ENCODE measurements around the gene RUVBL2.
A peak's percentile ranks its signal among the peaks of the same experiment; 100 is the strongest.

The RUVBL2 gene

DNA sequence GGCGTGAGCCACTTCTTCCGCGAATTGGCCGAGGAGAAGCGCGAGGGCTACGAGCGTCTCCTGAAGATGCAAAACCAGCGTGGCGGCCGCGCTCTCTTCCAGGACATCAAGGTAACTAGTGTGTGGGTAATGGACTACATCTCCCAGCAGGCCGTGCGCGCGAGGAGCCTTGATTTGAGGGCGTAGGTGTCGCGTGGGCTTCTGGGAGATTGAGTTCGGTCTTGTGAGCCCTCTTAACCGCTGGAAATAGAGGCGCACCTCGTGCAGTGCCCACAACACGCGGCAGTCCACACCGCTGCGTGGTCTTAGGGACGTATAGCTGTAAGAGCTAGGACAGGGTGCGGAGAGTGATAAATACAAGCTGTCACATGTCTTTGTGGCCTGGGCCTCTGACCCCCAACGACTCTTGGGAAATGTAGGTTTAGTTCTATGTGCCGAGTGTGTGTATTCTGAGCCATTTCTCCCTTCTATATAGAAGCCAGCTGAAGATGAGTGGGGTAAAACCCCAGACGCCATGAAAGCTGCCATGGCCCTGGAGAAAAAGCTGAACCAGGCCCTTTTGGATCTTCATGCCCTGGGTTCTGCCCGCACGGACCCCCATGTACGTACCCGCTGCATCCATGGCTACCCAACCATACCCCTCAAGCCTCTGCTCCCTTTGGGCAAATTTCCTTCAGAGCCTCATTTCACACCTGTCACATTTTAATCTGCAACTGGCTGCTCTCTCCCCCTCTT is 27.7 kb upstream of the RUVBL2 start:
- Histone ChIP-seq H3K27me3 (ENCODE audit: insufficient read depth, low read depth, severe bottlenecking) (no peaks in the 10 kb centered on the region), H3K36me3 (peaks cover 52% of the 10 kb centered on the region), H3K27ac (peak overlapping the region; percentile 59), H3K4me3 (ENCODE audit: low read depth, low read length) (peak overlapping the region; percentile 90), H3K9me3 (ENCODE audit: severe bottlenecking) (peaks cover 4% of the 10 kb centered on the region)
- DNase-seq, result peak; percentile 88
- TF ChIP-seq, protein P1, sequence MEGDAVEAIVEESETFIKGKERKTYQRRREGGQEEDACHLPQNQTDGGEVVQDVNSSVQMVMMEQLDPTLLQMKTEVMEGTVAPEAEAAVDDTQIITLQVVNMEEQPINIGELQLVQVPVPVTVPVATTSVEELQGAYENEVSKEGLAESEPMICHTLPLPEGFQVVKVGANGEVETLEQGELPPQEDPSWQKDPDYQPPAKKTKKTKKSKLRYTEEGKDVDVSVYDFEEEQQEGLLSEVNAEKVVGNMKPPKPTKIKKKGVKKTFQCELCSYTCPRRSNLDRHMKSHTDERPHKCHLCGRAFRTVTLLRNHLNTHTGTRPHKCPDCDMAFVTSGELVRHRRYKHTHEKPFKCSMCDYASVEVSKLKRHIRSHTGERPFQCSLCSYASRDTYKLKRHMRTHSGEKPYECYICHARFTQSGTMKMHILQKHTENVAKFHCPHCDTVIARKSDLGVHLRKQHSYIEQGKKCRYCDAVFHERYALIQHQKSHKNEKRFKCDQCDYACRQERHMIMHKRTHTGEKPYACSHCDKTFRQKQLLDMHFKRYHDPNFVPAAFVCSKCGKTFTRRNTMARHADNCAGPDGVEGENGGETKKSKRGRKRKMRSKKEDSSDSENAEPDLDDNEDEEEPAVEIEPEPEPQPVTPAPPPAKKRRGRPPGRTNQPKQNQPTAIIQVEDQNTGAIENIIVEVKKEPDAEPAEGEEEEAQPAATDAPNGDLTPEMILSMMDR (IDR thresholded peaks at IDR 0.05; ENCODE audit: low read depth, low read length), result no peak

DNA sequence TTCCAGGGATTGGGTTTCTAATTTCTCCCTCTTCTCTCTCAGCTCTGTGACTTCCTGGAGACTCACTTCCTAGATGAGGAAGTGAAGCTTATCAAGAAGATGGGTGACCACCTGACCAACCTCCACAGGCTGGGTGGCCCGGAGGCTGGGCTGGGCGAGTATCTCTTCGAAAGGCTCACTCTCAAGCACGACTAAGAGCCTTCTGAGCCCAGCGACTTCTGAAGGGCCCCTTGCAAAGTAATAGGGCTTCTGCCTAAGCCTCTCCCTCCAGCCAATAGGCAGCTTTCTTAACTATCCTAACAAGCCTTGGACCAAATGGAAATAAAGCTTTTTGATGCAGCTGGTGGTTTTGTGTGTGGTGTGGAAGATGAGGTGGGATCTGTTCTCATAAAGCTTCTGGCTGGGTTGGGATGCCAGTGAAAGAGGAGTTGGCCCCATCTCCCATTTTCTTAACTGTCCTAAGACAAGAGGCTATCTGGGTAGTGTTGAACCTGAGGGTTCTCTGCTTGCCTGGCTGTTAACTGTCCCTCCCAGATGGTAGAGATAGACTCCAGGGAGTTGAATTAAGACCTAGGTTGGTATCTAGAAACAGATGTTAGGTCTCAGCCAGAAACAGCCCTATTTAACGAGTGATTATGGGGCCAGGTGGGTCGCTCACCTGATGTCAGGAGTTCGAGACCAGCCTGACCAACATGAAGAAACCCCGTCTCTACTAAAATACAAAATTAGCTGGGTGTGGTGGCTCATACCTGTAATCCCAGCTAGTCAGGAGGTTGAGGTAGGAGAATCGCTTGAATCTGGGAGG is 26.9 kb upstream of the RUVBL2 start:
- Histone ChIP-seq H3K27ac (no peak overlapping the region), H3K36me3 (peaks cover 49% of the 10 kb centered on the region), H3K4me3 (ENCODE audit: low read depth, low read length) (no peak overlapping the region; the same call in 1 of the 2 replicates), H3K9me3 (ENCODE audit: severe bottlenecking) (peaks cover 4% of the 10 kb centered on the region), H3K27me3 (ENCODE audit: insufficient read depth, low read depth, severe bottlenecking) (no peaks in the 10 kb centered on the region)
- TF ChIP-seq, protein P1 (IDR thresholded peaks at IDR 0.05; ENCODE audit: low read depth, low read length), result no peak
- no peak for DNase-seq

DNA sequence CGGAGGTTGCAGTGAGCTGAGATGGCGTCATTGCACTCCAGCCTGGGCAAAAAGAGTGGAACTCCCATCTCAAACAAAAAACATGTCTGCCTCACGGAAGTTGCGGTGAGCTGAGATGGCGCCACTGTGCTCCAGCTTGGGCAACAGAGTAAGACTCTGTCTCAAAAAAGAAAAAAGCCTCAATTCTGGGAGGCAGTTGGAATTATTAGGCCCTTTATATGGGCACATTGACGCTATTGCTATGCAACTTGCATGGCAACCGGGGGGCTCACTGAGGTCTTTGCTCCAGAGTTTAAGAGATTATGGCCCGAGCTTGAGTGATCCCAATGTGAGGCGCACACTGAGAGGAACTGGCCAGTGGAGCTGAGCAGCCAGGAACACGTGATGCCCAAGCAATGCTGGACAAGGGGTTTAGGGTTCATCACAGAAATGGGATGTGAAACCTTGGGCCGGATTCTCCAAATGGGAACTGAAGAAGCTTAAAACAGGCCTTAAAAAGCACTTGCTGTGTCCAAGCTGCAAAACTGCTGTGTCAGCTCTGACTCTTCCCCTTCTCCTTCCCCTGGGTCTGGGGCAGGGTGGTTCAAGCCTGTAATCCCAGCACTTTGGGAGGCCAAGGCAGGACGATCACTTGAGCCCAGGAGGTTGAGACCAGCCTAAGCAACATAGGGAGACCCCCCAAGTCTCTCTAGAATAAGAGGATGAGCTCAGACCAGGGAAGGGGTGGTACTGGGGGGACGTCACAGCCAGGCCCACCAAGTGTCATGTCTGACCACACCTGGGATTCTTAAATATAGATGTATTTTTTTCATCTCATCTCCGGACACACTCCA is 26.1 kb upstream of the RUVBL2 start:
- Histone ChIP-seq H3K27ac (no peak overlapping the region), H3K27me3 (ENCODE audit: insufficient read depth, low read depth, severe bottlenecking) (no peaks in the 10 kb centered on the region), H3K36me3 (peaks cover 49% of the 10 kb centered on the region), H3K4me3 (ENCODE audit: low read depth, low read length) (no peak overlapping the region), H3K9me3 (ENCODE audit: severe bottlenecking) (peaks cover 4% of the 10 kb centered on the region)
- no peak for DNase-seq
- TF ChIP-seq, protein P1 (IDR thresholded peaks at IDR 0.05; ENCODE audit: low read depth, low read length), result no peak

DNA sequence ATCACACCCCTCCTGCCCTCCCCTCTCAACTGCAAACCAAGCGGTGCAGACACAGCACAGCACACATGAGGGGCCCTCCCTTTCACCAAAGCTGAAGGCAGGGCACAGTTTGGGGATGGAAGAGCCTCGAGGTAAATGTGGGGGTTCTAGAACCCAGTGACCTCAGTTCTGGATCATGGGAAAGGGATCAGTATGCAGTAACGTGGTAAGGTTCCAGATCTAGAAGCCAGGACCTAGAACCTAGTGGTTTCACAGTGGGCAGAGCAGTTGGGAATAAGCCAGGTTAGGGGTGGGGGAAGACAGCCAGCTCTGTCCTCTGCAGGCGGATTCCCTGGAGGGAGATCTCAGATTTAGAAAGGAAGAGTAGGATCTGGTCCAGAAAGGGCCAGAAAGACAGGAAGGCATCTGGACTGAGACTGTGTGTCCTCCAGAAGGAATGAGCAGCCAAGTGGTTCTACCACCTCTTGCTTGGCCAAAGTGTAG is 25.5 kb upstream of the RUVBL2 start:
- Histone ChIP-seq H3K36me3 (peaks cover 49% of the 10 kb centered on the region), H3K9me3 (ENCODE audit: severe bottlenecking) (peaks cover 4% of the 10 kb centered on the region), H3K4me3 (ENCODE audit: low read depth, low read length) (no peak overlapping the region), H3K27me3 (ENCODE audit: insufficient read depth, low read depth, severe bottlenecking) (no peaks in the 10 kb centered on the region), H3K27ac (no peak overlapping the region)
- TF ChIP-seq, protein P1 (IDR thresholded peaks at IDR 0.05; ENCODE audit: low read depth, low read length), result no peak
- no peak for DNase-seq

DNA sequence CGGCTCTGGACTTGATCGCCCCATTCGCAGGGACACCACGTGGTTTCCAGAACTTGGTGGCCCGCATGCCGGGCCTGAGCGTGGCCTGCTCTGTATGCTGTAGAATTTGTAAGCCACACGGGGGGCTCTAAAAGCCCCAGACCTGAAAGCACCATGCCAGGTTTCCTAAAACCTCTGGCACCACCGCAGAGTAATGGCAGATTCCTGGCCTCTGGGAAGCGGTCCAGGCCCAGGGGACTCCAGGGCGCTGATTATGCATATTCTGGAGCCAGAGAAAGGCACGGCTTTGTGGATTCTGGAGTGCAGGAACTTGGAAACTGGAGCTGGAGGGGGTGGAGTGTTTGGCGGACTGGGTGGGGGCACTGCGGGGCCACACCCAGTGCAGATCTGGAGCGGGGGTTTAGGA is 24.9 kb upstream of the RUVBL2 start:
- Histone ChIP-seq H3K27me3 (ENCODE audit: insufficient read depth, low read depth, severe bottlenecking) (no peaks in the 10 kb centered on the region), H3K27ac (no peak overlapping the region), H3K36me3 (peaks cover 52% of the 10 kb centered on the region), H3K4me3 (ENCODE audit: low read depth, low read length) (no peak overlapping the region), H3K9me3 (ENCODE audit: severe bottlenecking) (peaks cover 4% of the 10 kb centered on the region)
- TF ChIP-seq, protein P1 (IDR thresholded peaks at IDR 0.05; ENCODE audit: low read depth, low read length), result no peak
- DNase-seq, result no peak
